DND-41 (cell line): Measurements from ENCODE around the gene SLC36A3.
"Not testable (repeated sequence)": the region's sequence is repeated elsewhere in the genome, so short reads cannot be mapped to it uniquely, and the experiment has no call there.

Experiments used
- ATAC-seq: fragments of 200-7000 bp; cut with Tn5 transposase; 3 replicates; pipeline ENCODE4 v1.9.1; 2021; ENCODE audit warnings: low read depth; ENCODE audit not compliant: insufficient read depth
- DNase-seq: peaks from one replicate; pipeline ENCODE4 v3.0.0-alpha.2; 2020
- H2AFZ ChIP-seq: 2 replicates; pipeline ENCODE4 v1.6.0; 2012; ENCODE audit warnings: low read depth, low read length
- H3K27ac ChIP-seq: 2 replicates; pipeline ENCODE4 v1.5.1; 2012; ENCODE audit warnings: low read length, inconsistent platforms
- H3K27me3 ChIP-seq: fragments of 200-600 bp; sonication (generic); 2 replicates; pipeline ENCODE4 v1.6.0; 2012; ENCODE audit warnings: low read length, mild to moderate bottlenecking, inconsistent platforms; ENCODE audit not compliant: insufficient read depth, poor library complexity
- H3K36me3 ChIP-seq: 2 replicates; pipeline ENCODE4 v1.5.1; 2012; ENCODE audit warnings: low read length, inconsistent platforms; ENCODE audit not compliant: insufficient read depth
- H3K4me1 ChIP-seq: 2 replicates; pipeline ENCODE4 v1.5.1; 2012; ENCODE audit warnings: mild to moderate bottlenecking, low read length; ENCODE audit not compliant: insufficient read depth
- H3K4me2 ChIP-seq: 2 replicates; pipeline ENCODE4 v1.6.0; 2012; ENCODE audit warnings: mild to moderate bottlenecking, moderate library complexity, low read length, inconsistent platforms; ENCODE audit not compliant: insufficient read depth
- H3K4me3 ChIP-seq, 2 experiments: fragments of 200-600 bp in 1 of 2; shearing (Covaris generic) in 1 of 2; 2 replicates each; pipeline ENCODE4 v1.5.1; 2012 to 2016; ENCODE audit warnings: inconsistent platforms in 2 of 2, low read length in 2 of 2, mild to moderate bottlenecking in 2 of 2, low read depth in 1 of 2, moderate library complexity in 1 of 2
- H3K79me2 ChIP-seq: 2 replicates; pipeline ENCODE4 v1.6.0; 2012; ENCODE audit warnings: low read length, inconsistent platforms; ENCODE audit not compliant: insufficient read depth
- H3K9ac ChIP-seq: 2 replicates; pipeline ENCODE4 v1.6.0; 2012; ENCODE audit warnings: low read depth, mild to moderate bottlenecking, inconsistent platforms, low read length, moderate library complexity
- H3K9me3 ChIP-seq: 2 replicates; pipeline ENCODE4 v1.5.1; 2012; ENCODE audit warnings: low read length, moderate library complexity, mild to moderate bottlenecking, inconsistent platforms; ENCODE audit not compliant: insufficient read depth, severe bottlenecking
- H4K20me1 ChIP-seq: 2 replicates; pipeline ENCODE4 v1.6.0; 2012; ENCODE audit warnings: low read length; ENCODE audit not compliant: insufficient read depth
- EZH2 ChIP-seq: IDR thresholded peaks from 3 replicates; pipeline ENCODE4 v1.6.1; 2012; ENCODE audit warnings: borderline replicate concordance, low read depth, mild to moderate bottlenecking, moderate library complexity, low read length, inconsistent platforms; ENCODE audit not compliant: severe bottlenecking
- TF ChIP-seq, protein P1 (sequence below): IDR thresholded peaks from 2 replicates; pipeline ENCODE4 v1.5.1; 2012; ENCODE audit warnings: borderline replicate concordance, low read length, moderate library complexity, mild to moderate bottlenecking; ENCODE audit not compliant: poor library complexity, severe bottlenecking; ENCODE audit errors: extremely low read depth

Gene SLC36A3

DNA sequence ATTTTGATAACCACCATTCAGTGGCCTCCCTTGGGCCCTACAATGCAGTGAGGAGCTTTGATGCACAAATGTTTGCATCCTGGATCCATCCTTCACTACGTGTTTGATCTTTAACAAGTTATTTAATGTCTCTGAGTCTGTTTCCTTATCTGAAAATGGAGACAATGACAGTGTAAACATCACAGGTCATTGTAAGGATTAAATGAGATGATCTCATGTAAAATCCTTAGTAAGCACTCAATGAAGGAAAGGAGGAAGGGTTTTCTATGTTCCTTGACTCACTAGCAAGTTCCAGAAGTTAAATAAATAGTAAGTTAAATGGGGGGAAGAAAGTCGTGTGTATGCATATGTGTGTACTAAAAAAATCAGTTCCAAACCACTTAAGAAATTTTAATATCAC lies 9.8 kb upstream of the SLC36A3 start:
- no peaks in the 10 kb centered on the region for H4K20me1 ChIP-seq
- H2AFZ ChIP-seq, result no peak overlapping the region
- no peak overlapping the region for H3K9ac ChIP-seq
- no peak overlapping the region for H3K4me3 ChIP-seq
- DNase-seq (no peak), ATAC-seq (no peak)
- no peaks in the 10 kb centered on the region for H3K9me3 ChIP-seq
- no peak overlapping the region for H3K4me2 ChIP-seq
- H3K27me3 ChIP-seq, result peaks cover 6% of the 10 kb centered on the region
- TF ChIP-seq EZH2, result no peak
- TF ChIP-seq, protein P1, sequence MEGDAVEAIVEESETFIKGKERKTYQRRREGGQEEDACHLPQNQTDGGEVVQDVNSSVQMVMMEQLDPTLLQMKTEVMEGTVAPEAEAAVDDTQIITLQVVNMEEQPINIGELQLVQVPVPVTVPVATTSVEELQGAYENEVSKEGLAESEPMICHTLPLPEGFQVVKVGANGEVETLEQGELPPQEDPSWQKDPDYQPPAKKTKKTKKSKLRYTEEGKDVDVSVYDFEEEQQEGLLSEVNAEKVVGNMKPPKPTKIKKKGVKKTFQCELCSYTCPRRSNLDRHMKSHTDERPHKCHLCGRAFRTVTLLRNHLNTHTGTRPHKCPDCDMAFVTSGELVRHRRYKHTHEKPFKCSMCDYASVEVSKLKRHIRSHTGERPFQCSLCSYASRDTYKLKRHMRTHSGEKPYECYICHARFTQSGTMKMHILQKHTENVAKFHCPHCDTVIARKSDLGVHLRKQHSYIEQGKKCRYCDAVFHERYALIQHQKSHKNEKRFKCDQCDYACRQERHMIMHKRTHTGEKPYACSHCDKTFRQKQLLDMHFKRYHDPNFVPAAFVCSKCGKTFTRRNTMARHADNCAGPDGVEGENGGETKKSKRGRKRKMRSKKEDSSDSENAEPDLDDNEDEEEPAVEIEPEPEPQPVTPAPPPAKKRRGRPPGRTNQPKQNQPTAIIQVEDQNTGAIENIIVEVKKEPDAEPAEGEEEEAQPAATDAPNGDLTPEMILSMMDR, result no peak
- H3K4me1 ChIP-seq, result no peaks in the 10 kb centered on the region
- H3K79me2 ChIP-seq, result no peaks in the 10 kb centered on the region
- H3K36me3 ChIP-seq, result no peaks in the 10 kb centered on the region
- H3K27ac ChIP-seq, result no peak overlapping the region

GRCh38 chr5:151312756-151313324 lies 9.3 kb upstream of the SLC36A3 start:
- Histone ChIP-seq H3K27ac (no peak overlapping the region), H4K20me1 (no peaks in the 10 kb centered on the region), H3K9me3 (no peaks in the 10 kb centered on the region), H2AFZ (no peak overlapping the region), H3K36me3 (no peaks in the 10 kb centered on the region), H3K27me3 (peaks cover 6% of the 10 kb centered on the region), H3K4me1 (no peaks in the 10 kb centered on the region), H3K79me2 (no peaks in the 10 kb centered on the region), H3K4me2 (no peak overlapping the region), H3K4me3 (no peak overlapping the region), H3K9ac (no peak overlapping the region)
- ATAC-seq (no peak), DNase-seq (no peak)
- TF ChIP-seq, protein P1, result no peak
- TF ChIP-seq EZH2, result no peak

DNA sequence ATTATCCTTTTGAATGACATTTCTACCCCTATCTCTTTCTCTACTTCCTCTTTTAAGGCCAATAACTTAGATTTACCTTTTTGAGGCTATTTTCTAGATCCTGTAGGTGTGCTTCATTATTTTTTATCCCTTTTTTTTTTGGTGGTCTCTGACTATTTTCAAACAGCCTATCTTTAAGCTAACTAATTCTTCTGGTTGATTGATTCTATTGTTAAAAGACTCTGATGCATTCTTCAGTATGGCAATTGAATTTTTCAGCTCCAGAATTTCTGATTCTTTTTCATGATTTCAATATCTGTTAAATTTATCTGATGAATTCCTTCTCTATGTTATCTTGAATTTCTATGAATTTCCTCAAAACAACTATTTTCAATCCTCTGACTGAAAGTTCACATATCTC lies 7.4 kb upstream of the SLC36A3 start:
- Histone ChIP-seq H3K27me3 (peaks cover 6% of the 10 kb centered on the region), H3K4me3 (no peak overlapping the region), H3K9ac (no peak overlapping the region), H3K4me1 (no peaks in the 10 kb centered on the region), H2AFZ (no peak overlapping the region), H3K79me2 (no peaks in the 10 kb centered on the region), H3K27ac (no peak overlapping the region), H3K9me3 (no peaks in the 10 kb centered on the region), H4K20me1 (no peaks in the 10 kb centered on the region), H3K36me3 (no peaks in the 10 kb centered on the region), H3K4me2 (no peak overlapping the region)
- TF ChIP-seq, protein P1, result no peak
- TF ChIP-seq EZH2, result no peak
- no peak for ATAC-seq
- no peak for DNase-seq

- H3K4me3 ChIP-seq, ATAC-seq, H3K36me3 ChIP-seq, H3K27ac ChIP-seq, H2AFZ ChIP-seq, H3K9me3 ChIP-seq, H3K79me2 ChIP-seq, H4K20me1 ChIP-seq, H3K4me2 ChIP-seq, DNase-seq, H3K27me3 ChIP-seq, H3K9ac ChIP-seq, H3K4me1 ChIP-seq: not testable (repeated sequence)
Measured at GRCh38 chr5:151309821-151310220, 6.3 kb upstream of the SLC36A3 start.

- not testable (repeated sequence) for H3K9ac ChIP-seq, H3K4me2 ChIP-seq, H3K27ac ChIP-seq, H2AFZ ChIP-seq, H3K4me3 ChIP-seq, H4K20me1 ChIP-seq, ATAC-seq, H3K9me3 ChIP-seq, H3K4me1 ChIP-seq, H3K27me3 ChIP-seq, DNase-seq, H3K36me3 ChIP-seq, H3K79me2 ChIP-seq
Measured at GRCh38 chr5:151309266-151309665, 5.7 kb upstream of the SLC36A3 start.
